ENCODE measurements around the gene S100A5. TPM values are rescaled to one million over a fixed set of nuclear protein-coding genes. Genes with fewer than 3 reads are reported as not detected.
"Not testable (repeated sequence)": the region's sequence is repeated elsewhere in the genome, so short reads cannot be mapped to it uniquely, and the experiment has no call there.

The S100A5 gene
- total RNA-seq, 1 experiment from 2014 or later, result not detected

GRCh38 chr1:153525088-153525728 lies 15.5 kb downstream of the S100A5 start:
- Histone ChIP-seq H3K4me1 (replicated peaks) (no peaks in the 10 kb centered on the region), H3K4me3 (no peak overlapping the region), H3K27ac (no peak overlapping the region), H3K27me3 (replicated peaks) (no peaks in the 10 kb centered on the region), H3K36me3 (0 out of 2 replicates have a peak, but pooled peaks cover 3% of the 10 kb centered on the region), H3K9me3 (replicated peaks) (no peaks in the 10 kb centered on the region)
- DNase-seq (ENCODE audit: low read depth in 1 of 2, low spot score in 2 of 2), result no peak

GRCh38 chr1:153522353-153523048 lies 18.2 kb downstream of the S100A5 start:
- H3K36me3 ChIP-seq; H3K9me3 ChIP-seq (replicated peaks); DNase-seq (ENCODE audit: low read depth in 1 of 2, low spot score in 2 of 2); H3K4me1 ChIP-seq (replicated peaks); H3K27me3 ChIP-seq (replicated peaks); H3K27ac ChIP-seq; H3K4me3 ChIP-seq: not testable (repeated sequence)

- H3K27me3 ChIP-seq (replicated peaks); H3K27ac ChIP-seq; H3K9me3 ChIP-seq (replicated peaks); DNase-seq (ENCODE audit: low read depth in 1 of 2, low spot score in 2 of 2); H3K4me3 ChIP-seq; H3K4me1 ChIP-seq (replicated peaks); H3K36me3 ChIP-seq: not testable (repeated sequence)
Measured at GRCh38 chr1:153521808-153522207, 18.9 kb downstream of the S100A5 start.

DNA sequence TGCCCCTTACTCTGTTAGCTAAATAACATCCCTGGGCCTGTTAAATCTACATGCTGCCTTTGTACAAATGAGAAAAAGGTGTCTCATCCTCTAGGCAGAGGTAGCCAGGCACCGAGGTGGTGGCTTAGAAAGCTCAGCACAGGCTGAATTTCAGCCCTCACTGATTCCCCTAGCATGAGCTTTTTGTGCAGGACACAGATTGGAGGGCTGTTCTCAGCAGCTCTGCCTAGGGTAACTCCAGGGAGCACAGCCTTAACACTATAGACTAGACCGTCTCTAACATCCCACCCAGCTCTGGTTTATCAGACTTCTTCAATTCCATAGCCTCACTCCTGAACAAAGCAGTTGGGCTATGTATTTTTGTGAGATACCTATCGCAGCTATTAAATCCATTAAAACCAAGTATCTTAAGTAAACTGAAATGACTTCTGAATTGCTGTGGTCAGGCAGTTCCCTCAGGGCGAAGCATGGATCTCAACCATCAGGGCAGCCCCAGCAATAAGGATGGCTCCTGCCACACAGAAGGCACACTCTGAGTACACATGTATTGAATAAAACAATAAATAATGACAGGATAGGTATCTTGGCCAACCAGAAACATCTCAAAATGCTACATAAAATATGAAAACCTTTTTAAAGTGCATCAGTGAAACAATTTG lies 19.8 kb downstream of the S100A5 start:
- Histone ChIP-seq H3K9me3 (replicated peaks) (no peaks in the 10 kb centered on the region), H3K4me3 (no peak overlapping the region), H3K27ac (no peak overlapping the region), H3K27me3 (replicated peaks) (no peaks in the 10 kb centered on the region), H3K36me3 (no peaks in the 10 kb centered on the region), H3K4me1 (replicated peaks) (0 out of 2 replicates have a peak, but pooled peaks cover 3% of the 10 kb centered on the region)
- DNase-seq (ENCODE audit: low read depth in 1 of 2, low spot score in 2 of 2), result no peak

- DNase-seq (ENCODE audit: low read depth in 1 of 2, low spot score in 2 of 2); H3K9me3 ChIP-seq (replicated peaks); H3K4me1 ChIP-seq (replicated peaks); H3K4me3 ChIP-seq; H3K27ac ChIP-seq; H3K27me3 ChIP-seq (replicated peaks); H3K36me3 ChIP-seq: not testable (repeated sequence)
Measured at GRCh38 chr1:153520137-153520691, 20.5 kb downstream of the S100A5 start.

GRCh38 chr1:153519242-153519641 lies 21.5 kb downstream of the S100A5 start:
- Histone ChIP-seq H3K4me1 (replicated peaks) (0 out of 2 replicates have a peak, but pooled peaks cover 3% of the 10 kb centered on the region), H3K4me3 (no peak overlapping the region), H3K27ac (no peak overlapping the region), H3K9me3 (replicated peaks) (no peaks in the 10 kb centered on the region), H3K36me3 (no peaks in the 10 kb centered on the region), H3K27me3 (replicated peaks) (no peaks in the 10 kb centered on the region)
- no peak for DNase-seq (ENCODE audit: low read depth in 1 of 2, low spot score in 2 of 2)

DNA sequence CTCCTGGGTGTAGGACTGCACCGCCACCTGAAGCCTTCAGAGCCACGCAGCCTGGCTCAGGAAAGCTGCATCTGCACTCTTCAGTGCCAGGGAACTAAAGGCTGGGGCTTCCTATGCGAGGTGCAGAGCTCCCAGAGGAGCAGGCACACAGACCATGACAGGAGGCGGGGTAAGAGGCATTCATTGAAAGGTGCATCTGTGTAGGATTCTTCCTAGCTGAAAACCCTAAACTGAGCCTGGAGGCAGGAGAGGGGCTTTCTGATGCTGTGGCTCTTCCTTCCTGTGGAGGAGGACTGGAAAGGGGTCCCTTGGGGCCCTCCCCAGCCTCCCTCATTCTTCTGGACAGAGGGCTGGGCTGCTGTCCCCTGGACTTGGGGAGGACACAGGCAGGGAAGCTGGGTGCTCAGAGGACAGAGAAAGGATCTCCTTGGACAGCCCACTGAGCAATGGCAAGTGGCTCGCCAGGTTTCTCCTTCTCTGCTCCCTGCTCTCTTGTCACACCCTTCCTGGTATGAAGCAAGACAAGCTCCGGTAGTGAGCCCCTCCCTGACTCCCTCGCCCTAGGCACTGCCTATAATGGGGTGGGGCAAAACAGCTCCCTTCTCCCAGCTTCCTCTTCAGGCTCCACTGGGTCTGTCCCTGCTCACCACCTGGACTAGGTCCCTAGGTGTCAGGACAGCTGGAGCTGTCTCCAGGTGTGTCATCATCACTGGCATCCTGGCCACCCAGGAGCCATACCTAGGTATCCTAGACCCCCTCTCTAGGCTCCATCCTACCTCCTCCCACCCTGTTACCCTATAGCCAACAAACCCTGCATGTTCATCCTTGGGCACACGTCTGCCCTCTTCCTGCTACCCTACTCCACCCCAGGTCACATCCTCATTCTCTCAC lies 25.0 kb downstream of the S100A5 start:
- H3K27me3 ChIP-seq (replicated peaks), result no peaks in the 10 kb centered on the region
- peaks cover 9% of the 10 kb centered on the region; the same call in 1 of the 2 replicates for H3K4me1 ChIP-seq (replicated peaks)
- no peaks in the 10 kb centered on the region for H3K36me3 ChIP-seq

DNA sequence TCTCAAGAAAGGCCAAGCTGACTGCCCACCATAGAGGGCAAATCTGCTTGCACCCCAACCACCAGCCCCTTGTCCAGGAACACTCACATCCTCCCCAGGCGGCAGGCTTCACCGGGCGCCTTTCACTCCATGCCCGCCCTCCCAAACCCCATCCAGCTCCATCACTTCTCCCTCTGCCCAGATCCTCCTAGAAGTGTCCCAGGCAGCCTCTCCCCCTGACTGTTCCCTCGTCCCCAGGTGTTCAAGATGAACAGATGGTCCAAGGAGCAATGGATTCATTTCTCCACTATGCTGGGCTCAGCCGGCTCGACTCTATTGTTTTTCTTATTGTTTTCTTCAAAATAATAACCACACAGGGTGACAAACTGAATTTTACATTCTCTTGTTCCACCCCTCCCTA lies 27.1 kb downstream of the S100A5 start:
- peaks cover 11% of the 10 kb centered on the region; the same call in 1 of the 2 replicates for H3K4me1 ChIP-seq (replicated peaks)
- H3K36me3 ChIP-seq, result no peaks in the 10 kb centered on the region
- H3K4me3 ChIP-seq, result no peak overlapping the region
- no peak overlapping the region for H3K27ac ChIP-seq
- no peaks in the 10 kb centered on the region for H3K9me3 ChIP-seq (replicated peaks)
- H3K27me3 ChIP-seq (replicated peaks), result no peaks in the 10 kb centered on the region
- DNase-seq (ENCODE audit: low read depth in 1 of 2, low spot score in 2 of 2), result no peak

More for the DNA sequence above, 25.0 kb downstream of the S100A5 start:
- Histone ChIP-seq H3K27ac (no peak overlapping the region), H3K4me3 (no peak overlapping the region), H3K9me3 (replicated peaks) (no peaks in the 10 kb centered on the region)
- no peak for DNase-seq (ENCODE audit: low read depth in 1 of 2, low spot score in 2 of 2)

DNA sequence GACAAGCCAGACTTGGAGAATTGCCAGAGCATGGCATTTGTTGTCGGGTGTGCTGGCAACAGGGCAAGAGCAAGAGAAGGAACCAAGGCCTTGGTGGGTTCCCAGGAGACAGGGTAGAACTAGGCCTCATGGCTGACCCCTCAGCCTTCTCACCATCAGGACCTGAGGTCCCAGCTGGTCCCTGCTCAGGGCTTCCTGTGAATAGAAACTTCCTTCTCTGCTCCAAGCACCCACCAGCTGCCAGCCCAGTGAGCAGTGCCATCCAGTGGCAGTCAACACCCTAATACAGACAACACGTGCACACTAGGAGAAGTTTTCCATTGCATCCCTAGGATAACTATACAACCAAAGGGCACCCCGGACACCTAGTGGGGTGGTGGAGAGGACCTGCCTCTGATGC lies 27.7 kb downstream of the S100A5 start:
- no peak for DNase-seq (ENCODE audit: low read depth in 1 of 2, low spot score in 2 of 2)
- Histone ChIP-seq H3K27me3 (replicated peaks) (no peaks in the 10 kb centered on the region), H3K27ac (no peak overlapping the region), H3K9me3 (replicated peaks) (no peaks in the 10 kb centered on the region), H3K4me3 (no peak overlapping the region), H3K36me3 (no peaks in the 10 kb centered on the region), H3K4me1 (replicated peaks) (peaks cover 12% of the 10 kb centered on the region)

- H3K4me3 ChIP-seq, result no peak overlapping the region
- H3K27ac ChIP-seq, result no peak overlapping the region
- H3K36me3 ChIP-seq, result no peaks in the 10 kb centered on the region
- DNase-seq (ENCODE audit: low read depth in 1 of 2, low spot score in 2 of 2), result peak; percentile 76 to 90
- no peaks in the 10 kb centered on the region for H3K9me3 ChIP-seq (replicated peaks)
- peaks cover 30% of the 10 kb centered on the region for H3K4me1 ChIP-seq (replicated peaks)
- H3K27me3 ChIP-seq (replicated peaks), result no peaks in the 10 kb centered on the region
Measured at GRCh38 chr1:153510984-153511410, 29.7 kb downstream of the S100A5 start.

- peak; percentile 33 to 65 for DNase-seq (ENCODE audit: low read depth in 1 of 2, low spot score in 2 of 2)
- Histone ChIP-seq H3K4me3 (no peak overlapping the region), H3K4me1 (replicated peaks) (peaks cover 30% of the 10 kb centered on the region), H3K27me3 (replicated peaks) (no peaks in the 10 kb centered on the region), H3K36me3 (no peaks in the 10 kb centered on the region), H3K9me3 (replicated peaks) (no peaks in the 10 kb centered on the region), H3K27ac (no peak overlapping the region)
Measured at GRCh38 chr1:153509729-153510354, 30.9 kb downstream of the S100A5 start.

DNA sequence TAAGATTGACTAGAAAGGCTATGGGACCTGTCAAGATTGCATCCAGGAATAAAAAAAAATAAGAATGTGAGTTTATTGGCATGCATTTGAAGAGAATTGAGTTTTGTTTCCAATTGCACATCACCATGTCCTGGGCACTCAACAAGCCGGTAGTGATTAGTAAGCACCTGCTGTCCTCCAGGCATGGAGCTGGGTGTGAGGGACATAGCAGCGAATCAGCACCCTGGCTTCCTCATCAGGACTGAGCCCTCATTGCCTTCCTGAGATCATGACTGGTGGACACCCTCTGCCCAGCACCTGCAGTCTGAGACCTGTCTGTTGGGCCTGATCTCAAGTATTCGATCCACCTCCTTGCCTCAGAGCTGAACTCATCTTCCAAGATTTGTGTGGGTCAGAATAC lies 31.7 kb downstream of the S100A5 start:
- Histone ChIP-seq H3K4me3 (no peak overlapping the region), H3K27me3 (replicated peaks) (no peaks in the 10 kb centered on the region), H3K4me1 (replicated peaks) (peaks cover 30% of the 10 kb centered on the region), H3K36me3 (no peaks in the 10 kb centered on the region), H3K9me3 (replicated peaks) (no peaks in the 10 kb centered on the region), H3K27ac (no peak overlapping the region)
- DNase-seq (ENCODE audit: low read depth in 1 of 2, low spot score in 2 of 2), result no peak

Measured in SJSA1 (cell line).